D721Med (cell line): ENCODE measurements around the gene METTL3.
"Not testable (repeated sequence)": the region's sequence is repeated elsewhere in the genome, so short reads cannot be mapped to it uniquely, and the experiment has no call there.

Source experiments
- DNase-seq: peaks from one replicate; pipeline ENCODE4 v3.0.0; 2011; ENCODE audit warnings: low spot score; ENCODE audit not compliant: insufficient read length
- FAIRE-seq: peaks from 2 replicates; lab custom pipeline; 2011; peaks lifted over from hg19 to GRCh38; lab: Jason Lieb, UNC
- TF ChIP-seq, protein P1 (sequence below): IDR thresholded peaks from 2 replicates; pipeline ENCODE4 v1.5.1; 2012; ENCODE audit warnings: mild to moderate bottlenecking, control low read depth; ENCODE audit not compliant: insufficient read depth; ENCODE audit errors: missing control alignments

The METTL3 gene

DNA sequence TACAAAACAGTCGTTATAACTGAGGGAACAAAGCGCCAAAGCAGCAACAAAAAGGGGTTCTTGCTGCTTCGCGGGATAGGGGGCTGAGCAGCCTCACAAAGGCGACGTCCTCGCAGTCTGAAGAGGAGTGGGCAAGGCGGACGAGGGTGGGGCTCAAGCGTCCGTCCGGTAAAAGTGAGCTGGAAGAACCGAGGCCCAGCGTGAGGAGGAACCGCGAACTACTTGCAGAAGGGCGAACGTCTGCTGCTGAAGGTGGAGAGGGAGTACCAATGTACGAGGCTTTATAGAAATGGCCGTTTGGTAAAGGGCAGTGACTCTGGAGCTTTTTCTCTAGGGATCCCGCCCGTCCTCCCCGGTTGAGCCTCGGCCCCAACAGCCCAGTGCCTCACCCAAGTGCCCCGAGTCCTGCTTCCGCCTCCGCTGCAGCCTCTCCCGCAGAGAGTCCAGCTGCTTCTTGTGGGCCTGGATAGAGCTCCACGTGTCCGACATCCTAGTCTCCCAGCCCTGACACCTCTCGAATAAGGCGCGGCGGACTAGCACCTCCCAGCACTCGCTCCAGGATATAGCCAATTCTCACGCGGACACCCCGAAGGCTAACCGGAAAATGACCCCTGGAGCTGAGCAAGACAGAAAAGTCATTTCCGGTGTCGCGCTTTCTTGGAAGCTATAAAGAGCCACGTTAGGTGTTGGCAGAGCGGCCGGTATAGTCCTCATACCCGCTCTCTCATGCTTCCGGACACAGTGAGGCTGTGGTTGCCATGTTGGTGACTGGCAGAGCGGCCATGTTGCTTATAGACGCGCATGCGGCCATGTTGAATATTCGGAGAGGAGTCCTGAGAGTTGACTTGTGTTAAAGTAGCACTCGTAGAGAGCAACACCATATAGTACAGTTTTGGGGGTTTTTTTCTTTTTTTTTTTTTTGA lies at the start of gene METTL3:
Gene METTL3, minus strand, starts transcription at position 606 of the 923 bp plus-strand sequence. Its CDS starts 117 bp downstream, at position 489.
- FAIRE-seq (no peak), DNase-seq (peak; percentile 71)
- TF ChIP-seq, protein P1, sequence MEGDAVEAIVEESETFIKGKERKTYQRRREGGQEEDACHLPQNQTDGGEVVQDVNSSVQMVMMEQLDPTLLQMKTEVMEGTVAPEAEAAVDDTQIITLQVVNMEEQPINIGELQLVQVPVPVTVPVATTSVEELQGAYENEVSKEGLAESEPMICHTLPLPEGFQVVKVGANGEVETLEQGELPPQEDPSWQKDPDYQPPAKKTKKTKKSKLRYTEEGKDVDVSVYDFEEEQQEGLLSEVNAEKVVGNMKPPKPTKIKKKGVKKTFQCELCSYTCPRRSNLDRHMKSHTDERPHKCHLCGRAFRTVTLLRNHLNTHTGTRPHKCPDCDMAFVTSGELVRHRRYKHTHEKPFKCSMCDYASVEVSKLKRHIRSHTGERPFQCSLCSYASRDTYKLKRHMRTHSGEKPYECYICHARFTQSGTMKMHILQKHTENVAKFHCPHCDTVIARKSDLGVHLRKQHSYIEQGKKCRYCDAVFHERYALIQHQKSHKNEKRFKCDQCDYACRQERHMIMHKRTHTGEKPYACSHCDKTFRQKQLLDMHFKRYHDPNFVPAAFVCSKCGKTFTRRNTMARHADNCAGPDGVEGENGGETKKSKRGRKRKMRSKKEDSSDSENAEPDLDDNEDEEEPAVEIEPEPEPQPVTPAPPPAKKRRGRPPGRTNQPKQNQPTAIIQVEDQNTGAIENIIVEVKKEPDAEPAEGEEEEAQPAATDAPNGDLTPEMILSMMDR: no peak

DNA sequence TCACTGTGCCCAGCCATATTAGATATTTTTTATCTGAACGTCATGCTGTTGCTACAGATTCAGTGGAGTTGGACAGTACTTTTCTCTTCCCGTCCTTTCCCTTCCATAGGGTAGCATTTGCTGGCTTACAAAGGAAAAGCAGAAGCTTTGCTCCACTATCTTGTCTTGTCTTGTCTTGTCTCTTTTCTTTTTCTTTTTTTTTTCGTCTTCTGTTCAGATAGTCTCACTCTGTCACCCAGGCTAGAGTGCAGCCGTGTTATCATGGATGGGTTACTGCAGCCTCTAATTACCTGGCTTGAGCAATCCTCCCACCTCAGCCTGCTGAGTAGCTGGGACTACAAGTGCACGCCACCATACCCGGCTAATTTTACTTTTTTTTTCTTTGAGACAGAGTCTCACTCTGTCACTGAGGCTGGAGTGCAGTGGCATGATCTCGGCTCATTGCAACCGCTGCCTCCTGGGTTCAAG lies 47.6 kb upstream of the METTL3 start:
- FAIRE-seq (no peak), DNase-seq (no peak)
- TF ChIP-seq, protein P1: no peak

DNA sequence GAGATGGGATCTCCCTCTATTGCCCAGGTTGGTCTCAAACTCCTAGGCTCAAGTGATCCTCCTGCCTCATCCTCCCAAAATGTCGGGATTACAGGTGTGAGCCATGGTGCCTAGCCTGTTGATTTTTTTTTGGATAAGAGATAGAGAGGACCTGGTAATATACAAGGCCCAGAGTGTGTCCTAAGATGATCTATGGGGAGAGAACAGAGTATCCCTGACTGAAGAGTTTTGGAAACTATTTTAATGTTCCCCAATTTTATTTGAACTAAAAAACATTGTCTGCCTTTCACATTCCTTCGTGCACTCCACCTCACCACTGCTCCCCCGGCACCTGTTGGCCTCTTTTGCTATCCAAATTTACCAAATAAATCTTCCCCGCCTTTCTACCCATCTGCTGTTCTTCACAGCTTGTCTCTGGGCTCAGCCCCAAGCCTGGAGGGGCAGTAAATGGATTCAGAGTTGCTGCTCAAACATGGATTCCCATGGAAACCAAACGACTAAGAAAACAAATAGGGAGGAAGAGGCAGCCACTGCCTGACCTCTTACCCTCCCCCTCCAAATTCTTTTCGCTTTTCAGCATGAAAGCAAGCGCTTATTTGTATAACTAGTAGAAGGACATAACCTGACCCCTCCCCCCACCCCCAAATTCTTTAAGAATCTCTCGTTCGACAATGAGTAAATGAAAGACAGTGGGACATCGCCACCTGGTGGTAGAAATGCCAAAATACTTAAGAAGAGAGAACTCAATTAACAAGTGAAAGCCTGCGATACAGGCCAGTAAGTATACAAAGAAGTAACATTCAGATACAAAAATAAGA lies 46.2 kb upstream of the METTL3 start:
- TF ChIP-seq, protein P1: peak; percentile 65
- DNase-seq: peak; percentile 43
- FAIRE-seq: peak; percentile 6

GRCh38 chr14:21556378-21557083 lies 45.4 kb upstream of the METTL3 start:
- FAIRE-seq: no peak
- TF ChIP-seq, protein P1: no peak

DNA sequence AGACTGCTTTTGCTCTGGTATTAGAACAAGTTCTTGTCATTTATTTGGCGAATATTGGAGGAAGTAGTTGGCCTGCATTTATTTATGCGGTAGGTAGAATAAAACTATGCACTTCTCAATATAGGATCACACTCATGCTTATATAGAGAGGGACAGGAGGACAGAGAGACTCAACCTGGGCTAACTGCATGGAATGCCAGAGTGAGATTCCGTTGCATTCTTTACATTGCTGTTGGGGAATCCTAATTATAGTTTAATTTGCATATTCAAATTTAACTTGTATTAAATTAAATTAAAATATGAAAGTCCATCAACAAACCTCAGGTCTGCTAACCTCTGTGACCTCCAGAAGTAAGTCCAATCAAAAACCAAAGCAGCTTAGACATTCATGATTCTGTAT lies 42.1 kb upstream of the METTL3 start:
- no peak for FAIRE-seq
- TF ChIP-seq, protein P1: no peak
- DNase-seq: no peak

More at GRCh38 chr14:21556378-21557083, 45.4 kb upstream of the METTL3 start:
- no peak for DNase-seq

DNA sequence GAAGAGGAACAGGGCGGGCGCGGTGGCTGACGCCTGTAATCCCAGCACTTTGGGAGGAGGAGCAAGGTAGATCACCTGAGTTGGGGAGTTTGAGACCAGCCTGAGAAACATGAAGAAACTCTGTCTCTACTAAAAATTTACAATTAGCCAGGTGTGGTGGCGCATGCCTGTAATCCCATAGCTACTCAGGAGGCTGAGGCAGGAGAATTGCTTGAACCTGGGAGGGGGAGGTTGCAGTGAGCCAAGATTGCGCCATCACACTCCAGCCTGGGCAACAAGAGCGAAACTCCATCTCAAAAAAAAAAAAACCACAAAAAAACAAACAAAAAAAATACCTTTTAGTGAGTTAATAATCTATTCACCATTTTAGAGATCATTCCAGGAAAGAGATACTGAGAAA lies 33.4 kb upstream of the METTL3 start:
- not testable (repeated sequence) for FAIRE-seq, DNase-seq

DNA sequence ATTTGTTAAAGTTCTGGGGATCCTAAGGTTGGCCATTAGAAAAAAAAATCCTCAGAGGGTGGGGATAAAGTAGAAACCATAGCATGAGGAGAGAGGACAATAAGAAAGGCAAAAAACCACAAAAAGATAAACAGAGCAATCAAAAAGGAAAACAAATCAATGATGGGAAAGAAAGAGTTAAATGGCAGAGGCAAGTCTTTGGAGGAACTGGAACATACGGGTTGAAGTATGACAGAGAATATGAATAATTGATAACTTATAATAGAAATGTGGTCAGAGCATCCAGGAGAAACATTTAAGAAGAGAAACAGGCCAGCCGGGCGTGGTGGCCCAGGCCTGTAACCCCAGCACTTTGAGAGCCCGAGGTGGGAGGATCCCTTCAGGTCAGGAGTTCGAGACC lies 32.8 kb upstream of the METTL3 start:
- no peak for DNase-seq
- TF ChIP-seq, protein P1: no peak

More for the DNA sequence above, 32.8 kb upstream of the METTL3 start:
- FAIRE-seq: no peak
